ENCODE data around the gene GPR146.

The GPR146 gene

DNA sequence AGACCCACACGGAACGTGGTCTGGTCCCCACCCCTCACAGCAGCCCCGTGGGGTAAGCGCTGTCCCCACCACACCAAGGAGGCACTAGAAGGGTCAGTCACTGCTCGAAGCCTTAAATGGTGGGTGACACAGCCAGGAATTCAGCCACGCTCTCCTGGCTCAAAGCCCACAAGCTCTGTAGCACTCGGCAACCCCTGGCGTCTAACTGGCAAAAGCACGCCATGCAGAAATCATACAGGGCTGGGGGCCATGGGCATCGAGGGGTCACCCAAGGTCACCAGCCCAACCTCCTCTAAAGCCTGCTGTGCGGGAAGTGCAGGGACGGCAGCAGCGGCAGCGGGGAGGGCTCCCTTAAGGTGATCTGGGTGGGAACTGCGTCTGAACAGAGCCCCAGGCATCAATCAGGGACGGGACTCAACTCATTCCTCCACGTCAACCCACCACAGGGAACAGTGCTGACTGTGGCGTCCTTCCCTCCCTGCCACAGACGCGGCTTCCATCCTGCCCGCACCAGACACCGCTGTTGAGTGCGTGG is 51.3 kb downstream of the GPR146 start:
- no peak for DNase-seq

DNA sequence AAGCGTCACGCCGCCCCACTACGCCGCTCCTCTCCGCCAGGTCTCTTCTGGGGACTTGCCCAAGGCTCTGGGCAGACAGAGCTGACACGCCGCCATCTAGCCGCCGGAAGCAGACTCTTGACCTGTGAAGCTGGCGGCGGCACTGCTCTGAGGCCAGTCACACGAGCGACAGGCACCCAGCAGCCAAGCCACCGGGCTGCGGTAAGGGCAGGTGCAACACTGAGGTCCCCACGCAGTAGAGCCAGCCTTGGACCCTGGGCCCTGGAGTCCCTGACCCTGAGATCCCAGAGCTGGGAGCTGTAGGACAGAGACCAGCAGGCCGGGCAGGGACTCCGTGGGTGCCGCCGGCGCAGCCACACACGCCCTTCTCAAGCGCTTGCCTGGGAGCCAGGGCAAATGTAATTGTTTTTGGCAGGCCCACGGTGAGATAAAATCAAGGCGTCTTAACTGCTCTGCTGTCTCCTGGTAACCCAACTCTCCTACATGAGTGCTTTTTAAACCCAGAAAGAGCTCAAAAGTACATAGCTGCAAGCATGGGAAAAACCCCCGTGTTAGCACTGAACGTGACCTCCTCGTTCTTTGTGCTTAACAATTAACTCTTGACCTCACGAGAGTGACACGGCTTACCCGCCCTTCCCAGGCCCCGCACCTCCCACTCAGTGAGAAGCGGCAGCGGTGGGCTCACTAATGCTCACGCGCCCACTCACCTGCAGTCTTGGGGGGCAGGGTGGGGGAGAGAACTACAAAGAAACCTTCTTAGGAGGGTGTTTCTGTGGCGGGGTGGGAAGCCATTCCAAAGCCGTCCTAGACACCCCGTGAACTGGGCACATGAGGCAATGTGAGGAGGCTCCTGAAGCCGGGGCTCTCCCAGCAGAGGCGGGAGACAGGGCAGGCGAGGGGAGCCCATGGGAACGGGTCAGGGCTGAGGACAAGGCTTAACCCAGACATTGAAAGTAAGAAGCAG is 52.1 kb downstream of the GPR146 start:
- DNase-seq = no peak

DNA sequence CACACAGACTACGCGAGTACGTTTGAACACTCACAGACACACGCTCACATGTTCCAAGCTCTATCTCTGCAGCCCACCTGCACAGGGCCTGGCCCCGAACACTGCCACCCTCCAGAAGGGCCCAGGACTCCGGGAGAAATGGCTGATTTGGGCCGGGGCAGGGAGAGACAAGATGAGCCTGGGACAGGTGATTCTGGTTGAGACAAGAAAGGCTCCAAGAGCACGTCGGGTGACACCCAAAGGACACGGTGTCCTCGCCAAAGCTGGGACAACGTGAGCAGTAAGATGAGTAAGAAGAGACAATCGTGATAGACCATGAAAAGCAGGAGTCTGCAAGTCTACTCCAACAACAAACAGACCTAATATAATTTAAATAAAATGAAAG is 52.8 kb downstream of the GPR146 start:
- no peak for DNase-seq

DNA sequence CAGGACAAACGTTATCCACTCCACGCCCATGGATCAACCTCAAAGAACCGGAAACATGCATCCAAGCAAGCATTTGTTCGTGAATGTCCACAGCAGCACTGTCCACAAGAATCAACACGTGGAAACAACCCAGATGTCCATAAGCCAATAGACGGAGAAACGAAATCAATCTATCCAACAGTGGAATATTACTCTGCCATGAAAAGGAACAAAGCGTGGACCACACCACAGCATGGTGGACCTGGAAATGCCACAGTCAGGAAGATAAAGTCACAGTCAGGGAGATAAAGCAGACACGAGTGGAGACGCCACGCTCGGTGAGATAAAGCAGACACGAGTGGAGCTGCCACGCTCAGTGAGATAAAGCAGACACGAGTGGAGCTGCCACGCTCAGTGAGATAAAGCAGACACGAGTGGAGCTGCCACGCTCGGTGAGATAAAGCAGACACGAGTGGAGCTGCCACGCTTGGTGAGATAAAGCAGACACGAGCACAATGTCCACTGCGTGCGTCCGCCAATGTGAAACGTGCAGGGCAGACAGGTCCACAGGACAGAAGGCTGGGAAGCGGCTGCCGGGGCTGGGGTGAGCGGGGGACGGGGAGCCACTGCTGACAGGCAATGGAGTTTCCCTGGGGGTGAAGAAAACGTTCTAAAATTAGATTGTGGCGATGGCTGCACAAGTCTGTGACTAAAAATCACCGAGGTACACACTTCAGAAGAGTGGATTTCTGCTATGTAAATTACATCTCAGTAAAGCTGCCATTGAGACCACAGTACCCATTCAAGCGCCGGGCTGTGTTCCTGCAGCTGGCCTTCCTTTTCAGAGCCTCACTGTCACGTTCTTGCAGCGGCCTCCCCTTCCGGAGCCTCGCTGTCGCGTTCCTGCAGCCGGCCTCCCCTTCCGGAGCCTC is 54.2 kb downstream of the GPR146 start:
- DNase-seq = no peak

DNA sequence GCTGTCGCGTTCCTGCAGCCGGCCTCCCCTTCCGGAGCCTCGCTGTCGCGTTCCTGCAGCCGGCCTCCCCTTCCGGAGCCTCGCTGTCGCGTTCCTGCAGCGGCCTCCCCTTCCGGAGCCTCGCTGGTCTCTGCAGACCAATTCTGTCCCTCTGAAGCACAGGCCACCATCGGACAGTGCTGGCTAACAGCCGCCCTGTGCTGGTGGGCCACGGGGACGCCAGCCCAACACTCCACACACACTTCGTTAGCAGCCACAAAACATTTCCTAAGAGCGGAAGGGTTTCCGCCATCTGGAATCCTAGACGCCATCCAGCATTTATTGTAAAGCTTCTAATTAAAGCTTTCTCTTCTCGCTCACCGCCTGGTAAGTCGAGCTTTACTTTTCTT is 54.8 kb downstream of the GPR146 start:
- DNase-seq = no peak

DNA sequence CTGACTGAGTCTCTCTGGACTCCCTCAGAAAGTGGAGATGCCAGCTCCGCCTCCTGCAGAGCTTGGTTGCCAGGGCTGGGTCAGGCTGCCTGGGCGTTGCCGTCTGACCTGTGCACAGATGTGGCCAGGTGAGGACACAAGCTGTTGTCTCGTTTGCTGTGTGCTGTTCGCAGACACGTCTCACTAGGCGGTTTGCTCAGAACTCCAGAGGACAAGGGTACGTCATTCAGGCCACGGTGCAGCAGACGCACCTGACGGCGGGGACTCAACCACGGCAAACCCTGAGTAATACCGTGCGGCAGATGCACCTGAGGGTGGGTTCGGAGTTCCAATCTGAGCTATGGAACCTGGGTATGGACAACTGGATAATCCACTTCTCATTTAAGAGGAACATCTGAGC is 55.3 kb downstream of the GPR146 start:
- DNase-seq = no peak

DNA sequence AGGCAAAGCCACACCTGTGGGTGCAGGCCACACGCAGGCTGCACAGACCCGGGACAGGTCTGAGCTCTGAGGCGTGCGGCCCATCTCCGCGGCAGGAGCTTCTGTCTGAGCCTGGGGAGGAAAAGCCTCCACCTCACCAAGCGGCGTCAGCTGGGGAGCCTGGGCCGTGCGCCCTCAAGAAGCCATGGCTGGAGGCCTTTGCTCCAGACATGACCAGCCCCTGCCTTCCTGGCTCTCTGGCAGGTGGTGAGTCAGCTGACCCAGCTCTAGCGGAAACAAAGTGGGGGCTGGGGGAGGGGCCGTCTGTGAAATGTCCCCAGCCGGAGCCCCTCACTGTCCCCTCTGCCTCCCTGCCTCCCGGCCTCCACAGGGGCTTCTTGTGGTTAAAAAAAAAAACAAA is 56.0 kb downstream of the GPR146 start:
- no peak for DNase-seq

DNA sequence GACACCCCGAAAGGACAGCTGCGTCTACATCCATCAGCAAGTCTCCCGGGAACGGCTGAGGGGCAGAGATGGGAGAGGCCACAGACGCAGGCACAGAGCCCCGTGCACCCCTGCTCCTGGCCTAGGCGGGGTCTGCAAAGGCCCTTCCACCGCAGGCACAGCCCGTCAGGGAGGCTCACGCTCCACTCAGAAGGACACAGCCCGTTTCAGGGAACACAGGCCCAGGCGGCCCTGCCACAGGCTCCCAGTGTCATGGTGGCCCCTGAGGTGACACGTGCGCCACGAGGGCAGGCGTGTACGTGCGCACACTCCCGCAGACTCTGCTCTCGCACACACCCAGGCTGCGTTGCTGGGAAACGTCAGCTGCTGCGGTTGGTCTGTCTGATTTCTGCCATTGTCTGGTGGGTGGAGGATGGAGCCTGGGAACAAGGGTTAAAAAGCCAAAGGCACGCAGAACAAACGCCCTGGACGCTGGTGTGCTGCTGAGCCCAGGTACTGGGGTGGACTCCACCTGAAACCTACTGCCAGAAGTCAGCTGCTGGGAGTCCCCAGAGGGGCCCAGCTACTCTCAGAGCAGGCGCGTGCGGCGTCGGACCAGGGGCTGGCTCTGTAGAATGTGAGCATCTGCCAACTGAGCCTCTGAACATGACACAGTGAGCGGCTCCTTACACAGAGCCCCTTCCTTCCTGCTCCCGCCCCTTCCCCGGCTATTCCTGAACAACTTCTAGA is 56.7 kb downstream of the GPR146 start:
- no peak for DNase-seq

DNA sequence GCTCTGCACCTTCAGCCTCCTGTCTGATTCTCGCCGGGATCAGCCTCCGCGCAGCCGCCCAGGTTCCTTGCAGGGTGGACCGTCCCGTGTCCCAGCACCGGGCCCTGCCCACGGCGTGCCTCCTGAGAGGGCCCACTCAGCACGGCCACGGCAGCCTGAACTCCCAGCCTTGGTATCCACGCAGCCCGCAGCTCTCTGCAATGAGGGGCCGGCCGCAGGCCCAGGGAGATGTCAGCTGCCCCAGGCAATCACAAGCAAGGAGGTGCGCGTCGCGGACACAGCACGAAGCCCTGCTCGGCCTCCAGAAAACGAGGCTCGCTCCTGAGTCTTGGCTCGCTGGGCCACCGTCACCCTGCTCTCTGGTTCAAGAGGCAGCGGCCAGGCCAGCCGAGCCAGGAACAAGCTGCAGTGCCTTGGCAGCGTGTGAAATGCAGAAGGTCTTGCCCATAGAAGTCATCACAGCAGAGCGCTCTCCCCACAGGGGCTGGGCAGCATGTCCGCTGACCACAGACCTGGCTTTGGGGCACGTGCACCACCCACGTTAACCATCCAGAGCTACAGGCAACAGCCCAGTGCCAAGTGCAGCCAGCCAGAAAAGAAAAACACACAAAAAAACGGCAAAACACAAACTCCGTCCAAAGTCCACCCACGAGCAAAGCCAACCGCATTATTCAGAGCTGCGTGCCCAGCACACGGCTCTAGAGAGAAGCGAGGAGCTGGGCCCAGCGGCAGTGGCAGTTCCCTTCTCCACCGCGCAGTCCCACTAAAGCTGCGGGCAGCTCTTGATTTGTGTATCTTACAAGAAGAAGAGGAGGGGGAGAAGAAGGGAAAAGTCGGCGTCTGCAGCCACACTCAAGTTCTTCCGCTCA is 57.5 kb downstream of the GPR146 start:
- DNase-seq = no peak

DNA sequence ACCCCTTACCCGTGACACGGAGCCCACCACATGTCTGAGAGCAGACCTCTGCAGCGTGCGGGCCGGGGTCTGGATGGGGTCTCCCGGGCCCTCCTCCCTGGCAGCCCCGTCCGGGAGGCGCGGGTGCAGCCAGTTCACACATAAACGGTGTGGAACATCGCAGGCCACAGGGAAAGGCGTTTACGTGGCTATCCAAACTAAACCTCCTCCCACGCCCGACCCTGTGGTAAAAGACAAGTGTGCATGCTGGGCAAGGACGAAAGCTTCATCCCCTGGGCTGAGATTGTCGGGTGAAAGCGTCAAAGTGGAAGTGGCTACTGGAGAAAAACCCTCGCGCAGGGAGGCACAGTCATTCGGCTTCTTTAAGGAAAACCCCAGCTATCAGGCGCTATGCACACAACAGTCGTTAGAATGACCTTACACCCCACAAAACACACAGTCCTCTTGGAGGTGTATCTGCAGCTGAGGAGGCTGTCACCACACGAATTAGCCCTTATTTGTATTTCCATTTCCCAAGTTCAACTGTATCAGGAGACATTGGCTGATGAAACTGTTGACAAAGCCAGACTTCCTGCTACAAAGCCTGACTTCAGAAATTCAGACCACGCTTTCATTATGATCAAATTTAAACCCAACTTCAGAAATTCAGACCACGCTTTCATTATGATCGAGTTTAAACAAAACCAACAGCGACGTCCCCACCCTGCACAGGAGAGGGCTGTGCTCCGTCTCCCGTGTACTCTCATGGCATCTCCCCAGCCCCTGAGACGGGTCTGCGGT is 58.9 kb downstream of the GPR146 start:
- no peak for DNase-seq

DNA sequence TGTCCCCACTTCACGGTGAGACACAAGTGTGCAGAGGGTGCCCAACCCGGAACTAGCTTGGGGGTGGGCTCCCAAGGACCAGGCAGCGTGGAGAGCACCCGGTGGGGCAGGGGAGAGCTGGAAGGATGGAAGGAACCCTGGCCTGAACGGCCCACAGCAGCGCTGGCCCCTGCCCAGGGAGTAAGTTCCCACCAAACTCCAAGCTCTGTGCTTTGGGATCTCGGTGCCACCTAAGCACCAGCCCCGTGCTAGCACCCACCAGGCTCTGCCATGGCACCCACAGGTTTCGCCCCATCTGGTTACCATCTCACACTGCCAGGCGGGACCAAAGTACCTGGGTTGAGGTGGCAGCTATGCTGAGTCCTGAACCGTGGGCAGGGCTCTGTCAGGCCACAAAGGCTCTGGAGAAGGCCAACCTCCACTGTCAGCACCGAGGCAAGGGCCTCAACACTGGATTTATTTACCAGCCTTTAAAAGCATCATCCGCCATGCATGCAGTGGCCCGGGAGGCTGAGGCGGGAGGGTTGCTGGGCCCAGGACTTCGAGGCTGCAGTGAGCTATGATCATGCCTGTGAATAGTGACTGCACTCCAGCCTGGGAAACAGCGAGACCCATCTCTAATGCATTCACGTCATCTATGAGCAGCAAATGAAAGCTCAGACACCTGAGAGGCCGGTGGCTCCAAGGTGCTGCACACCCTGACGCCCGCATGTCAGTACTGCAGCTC is 59.6 kb downstream of the GPR146 start:
- no peak for DNase-seq

DNA sequence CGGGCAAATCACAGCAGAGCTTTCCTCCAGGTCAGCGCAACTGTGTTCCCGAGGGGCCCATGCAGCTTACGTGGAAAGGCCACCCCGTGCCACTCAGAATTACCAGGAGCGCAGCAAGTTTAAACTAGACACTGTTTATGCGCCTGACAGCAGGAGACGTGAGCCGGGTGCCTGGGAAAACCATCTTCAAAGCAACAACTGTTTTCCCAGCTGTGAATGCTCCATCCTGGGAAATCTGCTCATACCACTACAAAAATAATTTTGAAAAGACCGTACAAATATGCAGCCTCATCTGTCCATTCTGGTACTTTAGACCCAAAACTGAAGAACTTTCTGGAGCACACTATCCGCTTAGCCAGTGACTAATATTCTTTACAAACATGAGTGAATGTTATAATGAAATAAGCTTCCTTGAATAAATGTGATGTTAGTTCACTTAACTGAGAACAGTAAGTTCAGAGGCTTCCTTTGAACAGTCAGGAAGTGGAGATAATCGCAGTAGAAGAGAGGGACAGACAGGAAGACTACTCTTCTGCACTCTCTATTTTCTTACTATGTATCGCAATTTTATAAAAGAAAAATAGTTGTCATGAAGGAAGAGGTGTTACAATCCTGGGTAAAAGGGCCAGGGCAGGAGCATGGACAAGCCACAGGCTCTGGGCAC is 60.3 kb downstream of the GPR146 start:
- no peak for DNase-seq

DNA sequence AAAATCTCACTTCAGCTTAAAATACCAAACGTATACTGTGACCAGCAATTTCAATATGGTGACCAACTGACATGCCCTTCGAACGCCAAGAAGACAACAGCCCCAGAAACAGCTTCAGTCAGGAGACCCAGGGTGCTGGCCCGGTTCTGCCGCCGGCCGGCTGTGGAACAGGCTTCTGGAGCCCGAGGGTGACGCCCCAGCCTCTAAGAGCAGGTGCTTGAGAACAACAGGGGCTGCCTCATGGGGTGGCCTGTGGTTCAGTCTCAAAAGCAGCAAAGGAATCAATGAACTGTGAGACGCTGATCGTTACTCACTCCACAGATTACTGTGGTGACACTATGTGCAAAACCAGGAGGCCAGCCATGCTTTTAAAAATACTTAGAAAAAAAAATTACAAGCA is 60.8 kb downstream of the GPR146 start:
- no peak for DNase-seq

DNA sequence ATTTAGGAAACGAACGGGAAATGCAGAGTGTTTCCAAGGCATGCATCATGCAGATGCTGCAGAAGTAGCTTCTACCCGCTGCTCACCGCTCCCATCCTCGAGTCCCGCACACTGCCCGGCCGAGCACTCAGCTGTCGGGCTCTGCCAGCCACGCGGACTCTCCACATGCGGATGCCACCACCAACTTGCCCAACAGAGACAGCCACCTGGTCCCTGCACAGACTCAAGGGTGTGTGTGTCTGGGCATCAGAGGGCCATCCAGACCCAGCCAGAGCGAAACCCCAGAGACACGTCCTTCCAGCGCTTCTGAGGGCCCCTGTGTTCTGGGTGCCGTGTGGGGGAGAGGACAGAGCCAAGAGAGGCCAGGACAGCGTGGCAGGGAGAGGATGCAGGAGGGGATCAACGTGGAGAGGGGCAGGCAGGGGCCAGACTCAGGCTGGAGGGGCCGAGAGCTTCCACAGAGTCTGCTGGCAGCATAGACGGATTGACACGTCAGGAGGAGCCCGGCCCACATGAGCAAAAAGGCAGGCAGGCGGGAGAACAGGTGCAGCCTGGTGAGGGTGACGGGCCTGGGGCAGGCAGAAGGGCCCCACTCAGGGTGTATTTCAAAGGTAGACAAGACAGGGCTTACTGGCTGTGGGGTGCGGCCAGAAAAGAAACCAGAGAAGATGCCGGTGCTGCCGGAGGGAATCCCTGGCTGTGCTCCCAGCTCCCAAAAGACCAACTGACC is 61.9 kb downstream of the GPR146 start:
- no peak for DNase-seq

DNA sequence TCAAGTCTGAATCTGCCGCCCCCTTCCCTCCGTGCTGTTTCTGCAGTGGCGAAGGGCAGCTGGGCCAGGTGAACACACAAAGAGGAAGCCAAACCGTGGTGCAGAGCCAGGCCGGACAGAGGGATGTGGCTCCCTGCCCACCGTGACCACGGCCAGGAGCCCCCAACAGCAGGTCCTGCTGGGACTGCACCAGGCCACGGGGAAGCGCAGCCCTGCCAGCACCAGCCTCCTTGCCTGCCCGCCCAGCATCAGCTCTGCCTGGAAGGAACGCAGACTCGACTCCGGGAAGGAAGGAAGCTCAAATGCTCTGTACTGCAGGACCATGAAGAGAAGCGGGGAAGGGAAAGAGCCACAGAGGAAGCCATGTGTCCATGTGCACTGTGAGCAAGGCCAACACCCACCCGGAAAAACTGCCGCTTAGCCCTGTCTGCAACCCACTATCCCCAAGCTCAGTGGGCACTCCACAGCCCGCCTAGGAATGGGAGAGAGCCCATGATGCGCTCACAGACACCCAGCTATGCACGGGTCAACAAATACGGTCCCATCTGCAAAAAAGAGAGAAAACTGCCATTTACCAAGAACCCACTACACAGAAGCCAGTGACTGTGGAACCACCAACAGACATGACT is 62.6 kb downstream of the GPR146 start:
- DNase-seq = no peak

DNA sequence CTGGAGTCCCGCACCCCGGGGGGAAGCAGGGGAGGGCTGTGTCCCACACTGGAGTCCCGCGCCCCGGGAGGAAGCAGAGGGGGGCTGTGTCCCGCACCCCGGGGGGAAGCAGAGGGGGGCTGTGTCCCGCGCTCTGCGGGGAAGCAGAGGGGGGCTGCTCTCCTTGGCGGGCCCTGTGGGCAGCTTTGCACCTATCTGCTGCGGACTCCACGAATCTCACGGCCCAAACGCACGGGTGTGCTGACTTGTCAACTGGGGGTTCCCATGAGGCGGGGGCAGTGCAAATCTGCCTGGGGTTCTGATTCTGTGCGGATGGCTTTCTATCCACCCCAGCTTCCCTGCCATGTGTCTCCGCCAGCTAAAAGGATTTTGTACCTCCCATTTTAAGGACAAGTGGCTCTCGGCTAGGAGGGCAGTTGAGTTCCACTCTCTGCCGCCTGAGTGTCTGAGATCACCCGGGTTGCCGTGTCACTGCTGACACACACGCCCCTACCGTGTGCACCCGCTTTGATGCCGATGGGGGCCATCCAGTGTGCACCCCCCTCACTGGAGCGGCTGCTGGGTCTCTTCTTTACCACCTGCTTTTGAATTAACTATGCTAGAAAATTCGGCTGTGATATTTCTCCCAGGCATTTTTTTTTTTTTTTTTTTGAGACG is 64.0 kb downstream of the GPR146 start:
- no peak for DNase-seq

All from NCI-H187 treated with DMSO at 0.1 percent for 48 hours (cell line).